Smooth muscle cell (in vitro differentiated cells): ENCODE measurements around the gene EMX2. TPM values are rescaled to one million over a fixed set of nuclear protein-coding genes. Genes with fewer than 3 reads are reported as not detected.

ENCODE experiments used
- DNase-seq: peaks from one replicate; lab custom pipeline; 2025; ENCODE audit not compliant: unreplicated experiment; lab: John Stamatoyannopoulos, UW
- H2AFZ ChIP-seq: fragments of 200-600 bp; sonication (generic); 2 replicates; pipeline ENCODE4 v1.6.0; 2016; ENCODE audit warnings: antibody characterized with exemption, low read depth, mild to moderate bottlenecking
- H3F3A ChIP-seq: fragments of 200-600 bp; sonication (generic); 2 replicates; pipeline ENCODE4 v1.6.0; 2017; ENCODE audit warnings: antibody characterized with exemption, low read depth
- H3K27ac ChIP-seq: fragments of 200-600 bp; sonication (generic); 2 replicates; pipeline ENCODE4 v1.5.1; 2016; ENCODE audit warnings: low read depth, mild to moderate bottlenecking
- H3K27me3 ChIP-seq: fragments of 200-600 bp; sonication (generic); 2 replicates; pipeline ENCODE4 v1.6.1; 2016; ENCODE audit warnings: low read depth, mild to moderate bottlenecking
- H3K36me3 ChIP-seq: fragments of 200-600 bp; sonication (generic); 2 replicates; pipeline ENCODE4 v1.5.1; 2016; ENCODE audit warnings: low read depth
- H3K4me1 ChIP-seq: fragments of 200-600 bp; sonication (generic); 2 replicates; pipeline ENCODE4 v1.5.1; 2016; ENCODE audit warnings: low read depth
- H3K4me2 ChIP-seq: fragments of 200-600 bp; sonication (generic); 2 replicates; pipeline ENCODE4 v1.6.0; 2016; ENCODE audit warnings: mild to moderate bottlenecking
- H3K4me3 ChIP-seq: fragments of 200-600 bp; sonication (generic); 2 replicates; pipeline ENCODE4 v1.5.1; 2016; ENCODE audit warnings: mild to moderate bottlenecking
- H3K79me2 ChIP-seq: fragments of 200-600 bp; sonication (generic); 2 replicates; pipeline ENCODE4 v1.6.0; 2016; ENCODE audit warnings: low read depth, mild to moderate bottlenecking
- H3K9ac ChIP-seq: fragments of 200-600 bp; sonication (generic); 2 replicates; pipeline ENCODE4 v1.6.0; 2016; ENCODE audit warnings: low read depth
- H3K9me3 ChIP-seq: fragments of 200-600 bp; sonication (generic); replicated peaks from 2 replicates; pipeline ENCODE4 v1.5.1; 2016; ENCODE audit warnings: low read depth
- H4K20me1 ChIP-seq: fragments of 200-600 bp; sonication (generic); 2 replicates; pipeline ENCODE4 v1.6.0; 2016; ENCODE audit warnings: low read depth
- CTCF ChIP-seq: fragments of 200-600 bp; sonication (generic); IDR thresholded peaks from 2 replicates; pipeline ENCODE4 v1.5.1; 2017; ENCODE audit warnings: borderline replicate concordance, mild to moderate bottlenecking, antibody characterized with exemption; ENCODE audit not compliant: insufficient read depth, poor library complexity, severe bottlenecking
- WGBS: methylation state at CpG from one replicate; pipeline ENCODE4 v1.1.7; 2016; ENCODE audit warnings: low lambda C conversion rate; 5-methylcytosine and 5-hydroxymethylcytosine counted together
- polyA plus RNA-seq: library from polyadenylated mRNA; unstranded; fragments of >200 nt; fragmentation: Nextera tagmentation; extraction: Ambion mirVana; gene quantifications from 2 replicates; pipeline ENCODE4 v1.2.1, GENCODE V29; 2016
- total RNA-seq: library from RNA; depleted of rRNA; stranded (reverse); fragments of >200 nt; gene quantifications from 2 replicates; pipeline ENCODE4 v1.2.3, GENCODE V29; 2014

The EMX2 gene
- total and polyA plus RNA-seq, 2 experiments from 2014 or later: 0.27 TPM; not detected in 1

GRCh38 chr10:117554241-117554814 lies 11.8 kb downstream of the EMX2 start:
- Histone ChIP-seq H3K27me3 (peaks cover 93% of the 10 kb centered on the region), H3K9me3 (no peaks in the 10 kb centered on the region), H3K4me1 (peaks cover 29% of the 10 kb centered on the region), H3K4me2 (no peak overlapping the region), H3K36me3 (no peaks in the 10 kb centered on the region), H2AFZ (no peak overlapping the region), H3K4me3 (no peak overlapping the region), H3F3A (no peaks in the 10 kb centered on the region), H3K27ac (no peak overlapping the region), H3K79me2 (no peaks in the 10 kb centered on the region), H3K9ac (no peak overlapping the region), H4K20me1 (no peaks in the 10 kb centered on the region)
- TF ChIP-seq CTCF: no peak
- no peak for DNase-seq
- 55% methylated on average over 14 of the region's 14 CpGs for WGBS

- no peaks in the 10 kb centered on the region for H3K9me3 ChIP-seq
- H3K4me2 ChIP-seq: no peak overlapping the region
- no peak overlapping the region for H3K27ac ChIP-seq
- H3K4me1 ChIP-seq: peaks cover 28% of the 10 kb centered on the region
- H3K27me3 ChIP-seq: peaks cover 93% of the 10 kb centered on the region
- no peaks in the 10 kb centered on the region for H3K36me3 ChIP-seq
- H3F3A ChIP-seq: no peaks in the 10 kb centered on the region
- no peak for TF ChIP-seq CTCF
- H4K20me1 ChIP-seq: no peaks in the 10 kb centered on the region
- no peak overlapping the region for H3K9ac ChIP-seq
- WGBS: 75% methylated on average over 12 of the region's 12 CpGs
- H2AFZ ChIP-seq: no peak overlapping the region
- no peak overlapping the region for H3K4me3 ChIP-seq
- DNase-seq: no peak
- H3K79me2 ChIP-seq: no peaks in the 10 kb centered on the region
These were observed 12.5 kb downstream of the EMX2 start for GRCh38 chr10:117555017-117555416.

- Histone ChIP-seq H3K36me3 (no peaks in the 10 kb centered on the region), H3K27me3 (peaks cover 93% of the 10 kb centered on the region), H3F3A (no peaks in the 10 kb centered on the region), H2AFZ (no peak overlapping the region), H3K9ac (no peak overlapping the region), H3K79me2 (no peaks in the 10 kb centered on the region), H4K20me1 (no peaks in the 10 kb centered on the region), H3K4me2 (no peak overlapping the region), H3K9me3 (no peaks in the 10 kb centered on the region), H3K27ac (no peak overlapping the region), H3K4me1 (peaks cover 21% of the 10 kb centered on the region), H3K4me3 (no peak overlapping the region)
- TF ChIP-seq CTCF: no peak
- DNase-seq: no peak
- 100% methylated on average over 1 of the region's 1 CpG for WGBS
These were observed 13.3 kb downstream of the EMX2 start for GRCh38 chr10:117555863-117556262.

DNA sequence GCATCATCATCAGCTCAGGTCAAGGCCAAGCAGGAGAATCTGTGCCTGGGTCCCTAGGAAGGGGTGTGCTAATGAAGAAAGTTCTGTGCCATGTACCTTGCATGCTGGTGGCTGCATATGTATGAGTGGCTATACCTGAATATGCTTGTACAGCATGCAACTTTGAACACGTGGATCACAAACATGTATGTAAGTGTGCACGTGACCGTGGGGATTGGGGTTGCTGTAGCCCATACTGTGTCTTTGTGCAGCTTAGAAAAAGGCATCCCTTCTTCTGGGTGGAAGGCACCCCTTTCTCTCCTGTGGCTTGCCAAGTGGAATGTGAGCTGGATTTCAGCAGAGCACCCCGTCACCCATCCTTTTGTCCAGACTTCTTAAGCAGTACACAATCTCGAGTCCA lies 13.8 kb downstream of the EMX2 start:
- H3K4me1 ChIP-seq: peaks cover 19% of the 10 kb centered on the region
- H4K20me1 ChIP-seq: no peaks in the 10 kb centered on the region
- H3K4me3 ChIP-seq: no peak overlapping the region
- no peak for TF ChIP-seq CTCF
- no peak overlapping the region for H3K27ac ChIP-seq
- H3K36me3 ChIP-seq: no peaks in the 10 kb centered on the region
- no peaks in the 10 kb centered on the region for H3F3A ChIP-seq
- H2AFZ ChIP-seq: no peak overlapping the region
- H3K9me3 ChIP-seq: no peaks in the 10 kb centered on the region
- H3K9ac ChIP-seq: no peak overlapping the region
- WGBS: 84% methylated on average over 5 of the region's 5 CpGs
- peaks cover 93% of the 10 kb centered on the region for H3K27me3 ChIP-seq
- no peak overlapping the region for H3K4me2 ChIP-seq
- no peak for DNase-seq
- H3K79me2 ChIP-seq: no peaks in the 10 kb centered on the region
